SK-N-SH treated with all-trans-retinoic acid at 6 μM for 48 hours (cell line): ENCODE data around the gene DNAH8.

ENCODE experiments used
- ATAC-seq: fragments of 200-7000 bp; cut with Tn5 transposase; 3 replicates; pipeline ENCODE4 v1.9.1; 2020; ENCODE audit warnings: mild to moderate bottlenecking, moderate library complexity
- BACH2 ChIP-seq: fragments of 250-450 bp; sonication (Bioruptor Pico); IDR thresholded peaks from 2 replicates; pipeline ENCODE4 v1.9.0; 2021; ENCODE audit warnings: mild to moderate bottlenecking, borderline replicate concordance
- ESRRG ChIP-seq: fragments of 250-450 bp; sonication (Bioruptor Pico); IDR thresholded peaks from 2 replicates; pipeline ENCODE4 v1.6.1; 2021; ENCODE audit warnings: mild to moderate bottlenecking
- GLIS3 ChIP-seq: fragments of 250-450 bp; sonication (Bioruptor Pico); IDR thresholded peaks from 2 replicates; pipeline ENCODE4 v1.5.0; 2020; ENCODE audit warnings: mild to moderate bottlenecking, moderate library complexity
- ISL1 ChIP-seq: fragments of 250-450 bp; sonication (Bioruptor Pico); IDR thresholded peaks from 2 replicates; pipeline ENCODE4 v2.1.2; 2022; ENCODE audit warnings: mild to moderate bottlenecking, moderate library complexity
- OSR1 ChIP-seq: fragments of 250-450 bp; sonication (Bioruptor Pico); IDR thresholded peaks from 2 replicates; pipeline ENCODE4 v1.8.0; 2022; ENCODE audit warnings: moderate library complexity, mild to moderate bottlenecking, inconsistent platforms
- PPARA ChIP-seq: fragments of 250-450 bp; sonication (Bioruptor Pico); IDR thresholded peaks from 2 replicates; pipeline ENCODE4 v1.5.0; 2020; ENCODE audit warnings: mild to moderate bottlenecking, borderline replicate concordance
- RARB ChIP-seq: fragments of 250-450 bp; sonication (Bioruptor Pico); IDR thresholded peaks from 2 replicates; pipeline ENCODE4 v1.8.0; 2021; ENCODE audit warnings: mild to moderate bottlenecking, moderate library complexity
- TCF4 ChIP-seq: fragments of 250-450 bp; sonication (Bioruptor Pico); IDR thresholded peaks from 2 replicates; pipeline ENCODE4 v1.8.0; 2021; ENCODE audit warnings: mild to moderate bottlenecking, moderate library complexity, borderline replicate concordance
- TOX ChIP-seq: fragments of 250-450 bp; sonication (Bioruptor Pico); IDR thresholded peaks from 2 replicates; pipeline ENCODE4 v1.8.0; 2021; ENCODE audit warnings: mild to moderate bottlenecking, moderate library complexity, borderline replicate concordance
- ZC3H10 ChIP-seq: fragments of 250-450 bp; sonication (Bioruptor Pico); IDR thresholded peaks from 2 replicates; pipeline ENCODE4 v1.5.1; 2021; ENCODE audit warnings: mild to moderate bottlenecking, moderate library complexity
- ZFP3 ChIP-seq: fragments of 250-450 bp; sonication (Bioruptor Pico); IDR thresholded peaks from 2 replicates; pipeline ENCODE4 v1.5.0; 2020; ENCODE audit warnings: mild to moderate bottlenecking, moderate library complexity
- ZFP30 ChIP-seq: fragments of 450-650 bp; formaldehyde crosslinking; IDR thresholded peaks from 2 replicates; pipeline ENCODE4 v1.5.0; 2022; ENCODE audit warnings: mild to moderate bottlenecking, moderate library complexity
- ZNF565 ChIP-seq: fragments of 450-650 bp; formaldehyde crosslinking; conservative IDR thresholded peaks from 2 replicates; pipeline ENCODE4 v1.5.0; 2020; ENCODE audit warnings: low read depth, mild to moderate bottlenecking, moderate library complexity
- ZNF8 ChIP-seq: fragments of 450-650 bp; formaldehyde crosslinking; IDR thresholded peaks from 2 replicates; pipeline ENCODE4 v1.5.0; 2020; ENCODE audit warnings: mild to moderate bottlenecking, moderate library complexity
- TF ChIP-seq, protein P1 (sequence below): fragments of 250-450 bp; sonication (Bioruptor Pico); IDR thresholded peaks from 2 replicates; pipeline ENCODE4 v1.5.0; 2020; ENCODE audit warnings: mild to moderate bottlenecking, moderate library complexity
- TF ChIP-seq, protein P2 (sequence below): fragments of 250-450 bp; sonication (Bioruptor Pico); IDR thresholded peaks from 2 replicates; pipeline ENCODE4 v1.5.1; 2021; ENCODE audit warnings: mild to moderate bottlenecking, moderate library complexity
- TF ChIP-seq, protein P3 (sequence below): fragments of 250-450 bp; sonication (Bioruptor Pico); IDR thresholded peaks from 2 replicates; pipeline ENCODE4 v1.8.0; 2021; ENCODE audit warnings: low read depth, mild to moderate bottlenecking, moderate library complexity, borderline replicate concordance
- TF ChIP-seq, protein P4 (sequence below): fragments of 250-450 bp; sonication (Bioruptor Pico); IDR thresholded peaks from 2 replicates; pipeline ENCODE4 v1.8.0; 2020; ENCODE audit warnings: mild to moderate bottlenecking, moderate library complexity, borderline replicate concordance
- TF ChIP-seq, protein P5 (sequence below): fragments of 250-450 bp; sonication (Bioruptor Pico); IDR thresholded peaks from 2 replicates; pipeline ENCODE4 v1.5.1; 2020; ENCODE audit warnings: low read depth, mild to moderate bottlenecking, moderate library complexity

Gene DNAH8

DNA sequence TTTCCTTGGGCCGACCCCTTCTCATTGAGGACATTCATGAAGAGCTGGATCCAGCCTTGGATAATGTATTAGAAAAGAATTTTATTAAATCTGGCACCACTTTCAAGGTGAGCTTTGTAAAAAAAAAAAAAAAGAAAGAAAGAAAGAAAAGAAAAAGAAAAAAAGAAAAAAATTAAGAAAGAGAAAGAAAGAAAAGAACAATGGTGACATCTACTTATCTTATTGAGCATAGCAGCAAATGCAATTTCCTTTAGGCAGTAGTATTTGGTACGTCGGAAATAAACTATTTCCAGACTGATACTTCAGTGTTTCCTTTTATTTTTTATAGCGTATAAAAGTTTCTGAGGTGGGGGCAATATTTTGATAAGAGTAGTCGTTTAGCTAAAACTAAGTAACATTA, 214.4 kb downstream of the DNAH8 start:
- TF ChIP-seq, protein P1, sequence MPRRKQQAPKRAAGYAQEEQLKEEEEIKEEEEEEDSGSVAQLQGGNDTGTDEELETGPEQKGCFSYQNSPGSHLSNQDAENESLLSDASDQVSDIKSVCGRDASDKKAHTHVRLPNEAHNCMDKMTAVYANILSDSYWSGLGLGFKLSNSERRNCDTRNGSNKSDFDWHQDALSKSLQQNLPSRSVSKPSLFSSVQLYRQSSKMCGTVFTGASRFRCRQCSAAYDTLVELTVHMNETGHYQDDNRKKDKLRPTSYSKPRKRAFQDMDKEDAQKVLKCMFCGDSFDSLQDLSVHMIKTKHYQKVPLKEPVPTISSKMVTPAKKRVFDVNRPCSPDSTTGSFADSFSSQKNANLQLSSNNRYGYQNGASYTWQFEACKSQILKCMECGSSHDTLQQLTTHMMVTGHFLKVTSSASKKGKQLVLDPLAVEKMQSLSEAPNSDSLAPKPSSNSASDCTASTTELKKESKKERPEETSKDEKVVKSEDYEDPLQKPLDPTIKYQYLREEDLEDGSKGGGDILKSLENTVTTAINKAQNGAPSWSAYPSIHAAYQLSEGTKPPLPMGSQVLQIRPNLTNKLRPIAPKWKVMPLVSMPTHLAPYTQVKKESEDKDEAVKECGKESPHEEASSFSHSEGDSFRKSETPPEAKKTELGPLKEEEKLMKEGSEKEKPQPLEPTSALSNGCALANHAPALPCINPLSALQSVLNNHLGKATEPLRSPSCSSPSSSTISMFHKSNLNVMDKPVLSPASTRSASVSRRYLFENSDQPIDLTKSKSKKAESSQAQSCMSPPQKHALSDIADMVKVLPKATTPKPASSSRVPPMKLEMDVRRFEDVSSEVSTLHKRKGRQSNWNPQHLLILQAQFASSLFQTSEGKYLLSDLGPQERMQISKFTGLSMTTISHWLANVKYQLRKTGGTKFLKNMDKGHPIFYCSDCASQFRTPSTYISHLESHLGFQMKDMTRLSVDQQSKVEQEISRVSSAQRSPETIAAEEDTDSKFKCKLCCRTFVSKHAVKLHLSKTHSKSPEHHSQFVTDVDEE (CRISPR knock-in tag) = no peak
- TF ChIP-seq TOX (CRISPR knock-in tag) (no peak), ZFP3 (CRISPR knock-in tag) (no peak), ZNF8 (CRISPR knock-in tag) (no peak), OSR1 (CRISPR knock-in tag) (no peak)
- ATAC-seq = no peak

DNA sequence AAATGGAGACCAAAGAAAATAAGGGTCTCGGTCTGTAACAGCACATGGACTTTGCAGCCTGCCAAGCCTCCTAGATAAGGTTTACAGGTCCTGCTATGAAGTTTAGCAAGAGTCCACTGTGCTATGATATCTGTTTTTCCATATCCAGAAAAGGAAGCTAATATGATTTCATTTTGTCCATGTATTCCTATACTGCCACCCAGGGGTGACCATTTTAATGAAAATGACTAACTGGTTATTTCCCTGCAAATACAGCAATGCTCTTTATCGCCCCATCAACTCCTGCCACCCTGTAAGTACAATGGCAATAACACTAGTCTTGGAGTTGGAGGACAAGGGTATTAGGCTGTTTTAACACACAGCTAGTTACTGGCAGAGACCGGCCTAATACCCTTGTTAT, 218.3 kb downstream of the DNAH8 start:
- peak; percentile 56 for ATAC-seq
- TF ChIP-seq, protein P2, sequence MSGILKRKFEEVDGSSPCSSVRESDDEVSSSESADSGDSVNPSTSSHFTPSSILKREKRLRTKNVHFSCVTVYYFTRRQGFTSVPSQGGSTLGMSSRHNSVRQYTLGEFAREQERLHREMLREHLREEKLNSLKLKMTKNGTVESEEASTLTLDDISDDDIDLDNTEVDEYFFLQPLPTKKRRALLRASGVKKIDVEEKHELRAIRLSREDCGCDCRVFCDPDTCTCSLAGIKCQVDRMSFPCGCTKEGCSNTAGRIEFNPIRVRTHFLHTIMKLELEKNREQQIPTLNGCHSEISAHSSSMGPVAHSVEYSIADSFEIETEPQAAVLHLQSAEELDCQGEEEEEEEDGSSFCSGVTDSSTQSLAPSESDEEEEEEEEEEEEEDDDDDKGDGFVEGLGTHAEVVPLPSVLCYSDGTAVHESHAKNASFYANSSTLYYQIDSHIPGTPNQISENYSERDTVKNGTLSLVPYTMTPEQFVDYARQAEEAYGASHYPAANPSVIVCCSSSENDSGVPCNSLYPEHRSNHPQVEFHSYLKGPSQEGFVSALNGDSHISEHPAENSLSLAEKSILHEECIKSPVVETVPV (CRISPR knock-in tag) = no peak
- no peak for TF ChIP-seq ZNF565 (CRISPR knock-in tag)

DNA sequence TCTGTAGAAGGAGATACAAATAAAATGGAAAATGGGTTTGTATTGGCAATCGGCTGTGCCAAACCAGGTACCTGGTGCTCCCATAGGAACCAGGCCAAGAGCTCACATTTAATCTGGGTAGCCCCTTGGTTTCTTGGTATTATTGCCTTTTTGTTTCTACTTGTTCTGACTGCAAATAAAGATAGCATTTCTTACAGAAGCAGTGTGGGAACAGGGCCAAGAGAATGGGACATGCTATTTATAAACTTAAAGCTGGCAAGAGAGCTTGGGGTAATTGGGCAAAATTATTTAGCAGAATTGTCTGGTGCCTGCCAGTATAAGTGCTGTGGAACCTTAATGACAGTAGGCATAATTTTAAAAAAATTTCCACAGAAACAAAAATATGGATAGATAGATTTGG, 219.9 kb downstream of the DNAH8 start:
- no peak for ATAC-seq
- TF ChIP-seq BACH2 (CRISPR knock-in tag) (no peak), ESRRG (CRISPR knock-in tag) (no peak), ZC3H10 (CRISPR knock-in tag) (no peak), ZNF565 (CRISPR knock-in tag) (no peak), ZFP3 (CRISPR knock-in tag) (no peak), OSR1 (CRISPR knock-in tag) (no peak), RARB (CRISPR knock-in tag) (no peak), ISL1 (no peak), TCF4 (CRISPR knock-in tag) (no peak), TOX (CRISPR knock-in tag) (no peak), PPARA (CRISPR knock-in tag) (no peak), GLIS3 (no peak), ZFP30 (CRISPR knock-in tag) (no peak), ZNF8 (CRISPR knock-in tag) (no peak)
- TF ChIP-seq, protein P1 (CRISPR knock-in tag) = no peak
- TF ChIP-seq, protein P3, sequence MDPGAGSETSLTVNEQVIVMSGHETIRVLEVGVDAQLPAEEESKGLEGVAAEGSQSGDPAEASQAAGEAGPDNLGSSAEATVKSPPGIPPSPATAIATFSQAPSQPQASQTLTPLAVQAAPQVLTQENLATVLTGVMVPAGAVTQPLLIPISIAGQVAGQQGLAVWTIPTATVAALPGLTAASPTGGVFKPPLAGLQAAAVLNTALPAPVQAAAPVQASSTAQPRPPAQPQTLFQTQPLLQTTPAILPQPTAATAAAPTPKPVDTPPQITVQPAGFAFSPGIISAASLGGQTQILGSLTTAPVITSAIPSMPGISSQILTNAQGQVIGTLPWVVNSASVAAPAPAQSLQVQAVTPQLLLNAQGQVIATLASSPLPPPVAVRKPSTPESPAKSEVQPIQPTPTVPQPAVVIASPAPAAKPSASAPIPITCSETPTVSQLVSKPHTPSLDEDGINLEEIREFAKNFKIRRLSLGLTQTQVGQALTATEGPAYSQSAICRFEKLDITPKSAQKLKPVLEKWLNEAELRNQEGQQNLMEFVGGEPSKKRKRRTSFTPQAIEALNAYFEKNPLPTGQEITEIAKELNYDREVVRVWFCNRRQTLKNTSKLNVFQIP (CRISPR knock-in tag) = no peak
- TF ChIP-seq, protein P4, sequence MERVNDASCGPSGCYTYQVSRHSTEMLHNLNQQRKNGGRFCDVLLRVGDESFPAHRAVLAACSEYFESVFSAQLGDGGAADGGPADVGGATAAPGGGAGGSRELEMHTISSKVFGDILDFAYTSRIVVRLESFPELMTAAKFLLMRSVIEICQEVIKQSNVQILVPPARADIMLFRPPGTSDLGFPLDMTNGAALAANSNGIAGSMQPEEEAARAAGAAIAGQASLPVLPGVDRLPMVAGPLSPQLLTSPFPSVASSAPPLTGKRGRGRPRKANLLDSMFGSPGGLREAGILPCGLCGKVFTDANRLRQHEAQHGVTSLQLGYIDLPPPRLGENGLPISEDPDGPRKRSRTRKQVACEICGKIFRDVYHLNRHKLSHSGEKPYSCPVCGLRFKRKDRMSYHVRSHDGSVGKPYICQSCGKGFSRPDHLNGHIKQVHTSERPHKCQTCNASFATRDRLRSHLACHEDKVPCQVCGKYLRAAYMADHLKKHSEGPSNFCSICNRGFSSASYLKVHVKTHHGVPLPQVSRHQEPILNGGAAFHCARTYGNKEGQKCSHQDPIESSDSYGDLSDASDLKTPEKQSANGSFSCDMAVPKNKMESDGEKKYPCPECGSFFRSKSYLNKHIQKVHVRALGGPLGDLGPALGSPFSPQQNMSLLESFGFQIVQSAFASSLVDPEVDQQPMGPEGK (CRISPR knock-in tag) = no peak
- TF ChIP-seq, protein P5, sequence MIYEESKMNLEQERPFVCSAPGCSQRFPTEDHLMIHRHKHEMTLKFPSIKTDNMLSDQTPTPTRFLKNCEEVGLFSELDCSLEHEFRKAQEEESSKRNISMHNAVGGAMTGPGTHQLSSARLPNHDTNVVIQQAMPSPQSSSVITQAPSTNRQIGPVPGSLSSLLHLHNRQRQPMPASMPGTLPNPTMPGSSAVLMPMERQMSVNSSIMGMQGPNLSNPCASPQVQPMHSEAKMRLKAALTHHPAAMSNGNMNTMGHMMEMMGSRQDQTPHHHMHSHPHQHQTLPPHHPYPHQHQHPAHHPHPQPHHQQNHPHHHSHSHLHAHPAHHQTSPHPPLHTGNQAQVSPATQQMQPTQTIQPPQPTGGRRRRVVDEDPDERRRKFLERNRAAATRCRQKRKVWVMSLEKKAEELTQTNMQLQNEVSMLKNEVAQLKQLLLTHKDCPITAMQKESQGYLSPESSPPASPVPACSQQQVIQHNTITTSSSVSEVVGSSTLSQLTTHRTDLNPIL (CRISPR knock-in tag) = no peak
- TF ChIP-seq, protein P2 (CRISPR knock-in tag) = no peak
- TF ChIP-seq, all 23 proteins: peak for 0
